Measurements from ENCODE around the gene DOCK4.

The DOCK4 gene

GRCh38 chr7:111746950-111747349 is 459.2 kb downstream of the DOCK4 start:
- no peak for DNase-seq

GRCh38 chr7:111744501-111745155 is 461.6 kb downstream of the DOCK4 start:
- DNase-seq: no peak

GRCh38 chr7:111743244-111743847 is 462.9 kb downstream of the DOCK4 start:
- DNase-seq: no peak

GRCh38 chr7:111741811-111742240 is 464.4 kb downstream of the DOCK4 start:
- DNase-seq: no peak

GRCh38 chr7:111740942-111741341 is 465.3 kb downstream of the DOCK4 start:
- no peak for DNase-seq

GRCh38 chr7:111736552-111736874 is 469.7 kb downstream of the DOCK4 start:
- no peak for DNase-seq

GRCh38 chr7:111735661-111736551 is 470.3 kb downstream of the DOCK4 start:
- no peak for DNase-seq

- no peak for DNase-seq
These were observed 471.1 kb downstream of the DOCK4 start for GRCh38 chr7:111734954-111735660.

GRCh38 chr7:111732923-111733322 is 473.3 kb downstream of the DOCK4 start:
- DNase-seq: no peak

GRCh38 chr7:111730476-111731300 is 475.5 kb downstream of the DOCK4 start:
- no peak for DNase-seq

GRCh38 chr7:111730057-111730456 is 476.1 kb downstream of the DOCK4 start:
- DNase-seq: no peak

GRCh38 chr7:111729483-111729882 is 476.7 kb downstream of the DOCK4 start:
- no peak for DNase-seq

GRCh38 chr7:111728635-111728995 is 477.6 kb downstream of the DOCK4 start:
- no peak for DNase-seq

GRCh38 chr7:111727905-111728634 is 478.1 kb downstream of the DOCK4 start:
- no peak for DNase-seq

GRCh38 chr7:111718886-111719285 is 487.3 kb downstream of the DOCK4 start:
- DNase-seq: no peak

- no peak for DNase-seq
These were observed 494.7 kb downstream of the DOCK4 start for GRCh38 chr7:111711426-111712065.

GRCh38 chr7:111710839-111711380 is 495.3 kb downstream of the DOCK4 start:
- no peak for DNase-seq

GRCh38 chr7:111708072-111708471 is 498.1 kb downstream of the DOCK4 start:
- no peak for DNase-seq

- DNase-seq: no peak
These were observed 500.4 kb downstream of the DOCK4 start for GRCh38 chr7:111705807-111706206.

- DNase-seq: no peak
These were observed 508.4 kb downstream of the DOCK4 start for GRCh38 chr7:111697771-111698170.

GRCh38 chr7:111694376-111694775 is 511.8 kb downstream of the DOCK4 start:
- no peak for DNase-seq
